ENCODE results near the gene COL13A1.

Gene COL13A1

GRCh38 chr10:69848454-69848853, 46.7 kb downstream of the COL13A1 start:
- no peak for DNase-seq

- no peak for DNase-seq
Observed at GRCh38 chr10:69849825-69850224, 48.1 kb downstream of the COL13A1 start.

GRCh38 chr10:69850440-69850839, 48.7 kb downstream of the COL13A1 start:
- no peak for DNase-seq

- no peak for DNase-seq
Observed at GRCh38 chr10:69851306-69851705, 49.6 kb downstream of the COL13A1 start.

GRCh38 chr10:69853064-69853463, 51.4 kb downstream of the COL13A1 start:
- DNase-seq, result no peak

- DNase-seq, result no peak
Observed at GRCh38 chr10:69854511-69855345, 53.0 kb downstream of the COL13A1 start.

GRCh38 chr10:69855346-69856111, 53.8 kb downstream of the COL13A1 start:
- DNase-seq, result no peak

GRCh38 chr10:69856601-69857166, 55.0 kb downstream of the COL13A1 start:
- DNase-seq, result no peak

- no peak for DNase-seq
Observed at GRCh38 chr10:69858201-69858600, 56.5 kb downstream of the COL13A1 start.

- DNase-seq, result no peak
Observed at GRCh38 chr10:69860271-69860670, 58.6 kb downstream of the COL13A1 start.

- no peak for DNase-seq
Observed at GRCh38 chr10:69861251-69862240, 59.8 kb downstream of the COL13A1 start.

- no peak for DNase-seq
Observed at GRCh38 chr10:69862882-69863530, 61.3 kb downstream of the COL13A1 start.

GRCh38 chr10:69863580-69863979, 61.9 kb downstream of the COL13A1 start:
- DNase-seq, result no peak

GRCh38 chr10:69864321-69864720, 62.6 kb downstream of the COL13A1 start:
- no peak for DNase-seq

GRCh38 chr10:69865450-69865849, 63.7 kb downstream of the COL13A1 start:
- no peak for DNase-seq

- no peak for DNase-seq
Observed at GRCh38 chr10:69866246-69866687, 64.6 kb downstream of the COL13A1 start.

GRCh38 chr10:69866688-69867461, 65.2 kb downstream of the COL13A1 start:
- no peak for DNase-seq

GRCh38 chr10:69867699-69868558, 66.2 kb downstream of the COL13A1 start:
- DNase-seq, result no peak

GRCh38 chr10:69868821-69869220, 67.1 kb downstream of the COL13A1 start:
- no peak for DNase-seq

Data from NCI-H774 (cell line).